ENCODE data around the gene CDK13.

CDK13 gene

GRCh38 chr7:40008223-40008815 is 58.3 kb downstream of the CDK13 start:
- no peak for DNase-seq (ENCODE audit: low read depth)

GRCh38 chr7:40009301-40009700 is 59.2 kb downstream of the CDK13 start:
- DNase-seq (ENCODE audit: low read depth): no peak

- DNase-seq (ENCODE audit: low read depth): no peak
Observed at GRCh38 chr7:40014376-40014775, 64.3 kb downstream of the CDK13 start.

GRCh38 chr7:40015790-40016296 is 65.8 kb downstream of the CDK13 start:
- DNase-seq (ENCODE audit: low read depth): no peak

- no peak for DNase-seq (ENCODE audit: low read depth)
Observed at GRCh38 chr7:40019558-40019957, 69.5 kb downstream of the CDK13 start.

GRCh38 chr7:40024048-40024447 is 74.0 kb downstream of the CDK13 start:
- DNase-seq (ENCODE audit: low read depth): no peak

GRCh38 chr7:40024841-40025240 is 74.8 kb downstream of the CDK13 start:
- no peak for DNase-seq (ENCODE audit: low read depth)

GRCh38 chr7:40027545-40027944 is 77.5 kb downstream of the CDK13 start:
- no peak for DNase-seq (ENCODE audit: low read depth)

GRCh38 chr7:40033826-40034225 is 83.8 kb downstream of the CDK13 start:
- no peak for DNase-seq (ENCODE audit: low read depth)

- no peak for DNase-seq (ENCODE audit: low read depth)
Observed at GRCh38 chr7:40041456-40041855, 91.4 kb downstream of the CDK13 start.

GRCh38 chr7:40043164-40043563 is 93.1 kb downstream of the CDK13 start:
- DNase-seq (ENCODE audit: low read depth): no peak

GRCh38 chr7:40047661-40048060 is 97.6 kb downstream of the CDK13 start:
- no peak for DNase-seq (ENCODE audit: low read depth)

GRCh38 chr7:40057292-40057691 is 107.2 kb downstream of the CDK13 start:
- no peak for DNase-seq (ENCODE audit: low read depth)

GRCh38 chr7:40058026-40058425 is 108.0 kb downstream of the CDK13 start:
- DNase-seq (ENCODE audit: low read depth): no peak

GRCh38 chr7:40058636-40059035 is 108.6 kb downstream of the CDK13 start:
- no peak for DNase-seq (ENCODE audit: low read depth)

- no peak for DNase-seq (ENCODE audit: low read depth)
Observed at GRCh38 chr7:40059057-40059456, 109.0 kb downstream of the CDK13 start.

GRCh38 chr7:40072268-40072667 is 122.2 kb downstream of the CDK13 start:
- DNase-seq (ENCODE audit: low read depth): no peak

GRCh38 chr7:40073239-40073638 is 123.2 kb downstream of the CDK13 start:
- DNase-seq (ENCODE audit: low read depth): no peak

- no peak for DNase-seq (ENCODE audit: low read depth)
Observed at GRCh38 chr7:40077849-40078248, 127.8 kb downstream of the CDK13 start.

- no peak for DNase-seq (ENCODE audit: low read depth)
Observed at GRCh38 chr7:40092182-40092581, 142.1 kb downstream of the CDK13 start.

- DNase-seq (ENCODE audit: low read depth): no peak
Observed at GRCh38 chr7:40093631-40094350, 143.7 kb downstream of the CDK13 start.

GRCh38 chr7:40095230-40095629 is 145.2 kb downstream of the CDK13 start:
- no peak for DNase-seq (ENCODE audit: low read depth)

- DNase-seq (ENCODE audit: low read depth): no peak
Observed at GRCh38 chr7:40095695-40096327, 145.8 kb downstream of the CDK13 start.

Data from HS-5 (cell line).